Endothelial cell of umbilical vein (primary cell): ENCODE results near the gene ATXN1L.

ENCODE experiments used
- EZH2 ChIP-seq: IDR thresholded peaks from 2 replicates; pipeline ENCODE4 v1.6.1; 2012; ENCODE audit warnings: borderline replicate concordance, low read depth, mild to moderate bottlenecking, moderate library complexity, low read length, inconsistent platforms; ENCODE audit not compliant: severe bottlenecking
- FOS ChIP-seq: IDR thresholded peaks from 2 replicates; pipeline ENCODE4 v1.6.1; 2011; ENCODE audit warnings: mild to moderate bottlenecking, low read length, moderate library complexity, borderline replicate concordance; ENCODE audit not compliant: insufficient read depth
- MYC ChIP-seq: IDR thresholded peaks from one replicate; pipeline ENCODE4 v1.6.1; 2011; ENCODE audit warnings: mild to moderate bottlenecking, low read depth, low read length
- POLR2A ChIP-seq: IDR thresholded peaks from 2 replicates; pipeline ENCODE4 v1.6.1; 2012; ENCODE audit warnings: low read depth, mild to moderate bottlenecking, control low read depth, low read length
- POLR2AphosphoS5 ChIP-seq: IDR thresholded peaks from 2 replicates; pipeline ENCODE4 v1.6.1; 2012; ENCODE audit warnings: low read depth, mild to moderate bottlenecking, control low read depth, low read length, moderate library complexity; ENCODE audit not compliant: insufficient read depth
- TF ChIP-seq, protein P1 (sequence below): IDR thresholded peaks from 2 replicates; pipeline ENCODE4 v1.6.1; 2011; ENCODE audit not compliant: insufficient read depth, insufficient read length
- TF ChIP-seq, protein P2 (sequence below), 2 donors: IDR thresholded peaks; 1 replicate in 1 of 2; 2 replicates in 1 of 2; pipeline ENCODE4 v1.5.1; 2011; ENCODE audit warnings: low read length in 2 of 2, mild to moderate bottlenecking in 2 of 2, moderate library complexity in 2 of 2, control low read depth in 1 of 2, inconsistent platforms in 1 of 2, low read depth in 1 of 2; ENCODE audit not compliant: insufficient read depth in 1 of 2; ENCODE audit errors: extremely low read depth in 1 of 2

DNA sequence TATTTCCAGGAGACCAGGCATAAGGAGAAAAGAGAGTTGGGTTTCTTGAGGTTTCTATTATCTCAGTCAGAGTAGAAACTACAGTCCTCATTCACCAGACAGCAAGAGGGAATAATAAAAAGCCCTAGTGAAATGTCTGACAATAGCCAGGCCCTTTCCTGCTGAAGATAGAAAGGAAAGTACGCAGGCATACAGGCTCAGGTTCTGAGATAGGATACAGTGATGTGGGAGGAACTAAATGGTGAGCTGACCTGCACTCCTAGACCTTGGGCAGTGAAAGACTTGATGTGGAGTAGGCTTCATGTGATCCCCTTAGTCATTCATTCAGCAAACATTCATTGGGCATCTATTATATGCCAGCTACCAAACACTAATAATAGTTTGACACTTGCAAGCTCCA lies 23.3 kb downstream of the ATXN1L start:
- TF ChIP-seq, protein P1, sequence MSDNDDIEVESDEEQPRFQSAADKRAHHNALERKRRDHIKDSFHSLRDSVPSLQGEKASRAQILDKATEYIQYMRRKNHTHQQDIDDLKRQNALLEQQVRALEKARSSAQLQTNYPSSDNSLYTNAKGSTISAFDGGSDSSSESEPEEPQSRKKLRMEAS: no peak
- TF ChIP-seq, protein P2, sequence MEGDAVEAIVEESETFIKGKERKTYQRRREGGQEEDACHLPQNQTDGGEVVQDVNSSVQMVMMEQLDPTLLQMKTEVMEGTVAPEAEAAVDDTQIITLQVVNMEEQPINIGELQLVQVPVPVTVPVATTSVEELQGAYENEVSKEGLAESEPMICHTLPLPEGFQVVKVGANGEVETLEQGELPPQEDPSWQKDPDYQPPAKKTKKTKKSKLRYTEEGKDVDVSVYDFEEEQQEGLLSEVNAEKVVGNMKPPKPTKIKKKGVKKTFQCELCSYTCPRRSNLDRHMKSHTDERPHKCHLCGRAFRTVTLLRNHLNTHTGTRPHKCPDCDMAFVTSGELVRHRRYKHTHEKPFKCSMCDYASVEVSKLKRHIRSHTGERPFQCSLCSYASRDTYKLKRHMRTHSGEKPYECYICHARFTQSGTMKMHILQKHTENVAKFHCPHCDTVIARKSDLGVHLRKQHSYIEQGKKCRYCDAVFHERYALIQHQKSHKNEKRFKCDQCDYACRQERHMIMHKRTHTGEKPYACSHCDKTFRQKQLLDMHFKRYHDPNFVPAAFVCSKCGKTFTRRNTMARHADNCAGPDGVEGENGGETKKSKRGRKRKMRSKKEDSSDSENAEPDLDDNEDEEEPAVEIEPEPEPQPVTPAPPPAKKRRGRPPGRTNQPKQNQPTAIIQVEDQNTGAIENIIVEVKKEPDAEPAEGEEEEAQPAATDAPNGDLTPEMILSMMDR (IDR thresholded peaks at IDR 0.05; ENCODE audit: extremely low read depth in 1 of 2, insufficient read depth in 1 of 2, low read depth in 1 of 2, low read length in 2 of 2): no peak
- TF ChIP-seq EZH2 (no peak), POLR2A (no peak), POLR2AphosphoS5 (no peak), MYC (no peak), FOS (no peak)
